Endothelial cell of hepatic sinusoid (primary cell): ENCODE measurements around the gene MARCHF6.
"Not testable (repeated sequence)": the region's sequence is repeated elsewhere in the genome, so short reads cannot be mapped to it uniquely, and the experiment has no call there.

Experiments
- in situ Hi-C: cut with HindIII; loops from 2 replicates; pipeline ENCODE4 v1.10.0; 2017; ENCODE audit warnings: low sequenced_read_pairs

The MARCHF6 gene

GRCh38 chr5:10374046-10375022 lies 20.8 kb downstream of the MARCHF6 start:
- in situ Hi-C loops = no loop called here

GRCh38 chr5:10375146-10375545 lies 21.7 kb downstream of the MARCHF6 start:
- in situ Hi-C loops = not testable (repeated sequence)

DNA sequence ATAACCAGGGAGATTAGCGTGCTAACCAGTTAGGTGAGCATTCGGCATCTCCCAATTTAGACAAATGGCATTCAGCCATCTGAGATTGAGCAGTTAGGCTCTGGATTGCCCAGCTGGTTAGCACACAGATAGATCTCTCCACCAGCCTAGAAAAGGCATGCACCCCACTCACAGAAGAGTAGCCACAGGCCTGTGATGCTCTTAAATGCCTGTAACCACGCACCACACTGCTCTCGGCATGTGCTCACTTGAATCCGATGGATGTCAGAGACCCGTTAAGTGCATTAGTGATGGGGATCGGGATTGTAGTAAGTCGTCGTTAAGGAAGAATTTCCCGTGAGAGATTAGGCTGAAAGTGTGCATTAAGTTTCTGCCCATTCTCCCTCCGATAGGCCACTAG lies 23.0 kb downstream of the MARCHF6 start:
- in situ Hi-C loops = no loop called here

DNA sequence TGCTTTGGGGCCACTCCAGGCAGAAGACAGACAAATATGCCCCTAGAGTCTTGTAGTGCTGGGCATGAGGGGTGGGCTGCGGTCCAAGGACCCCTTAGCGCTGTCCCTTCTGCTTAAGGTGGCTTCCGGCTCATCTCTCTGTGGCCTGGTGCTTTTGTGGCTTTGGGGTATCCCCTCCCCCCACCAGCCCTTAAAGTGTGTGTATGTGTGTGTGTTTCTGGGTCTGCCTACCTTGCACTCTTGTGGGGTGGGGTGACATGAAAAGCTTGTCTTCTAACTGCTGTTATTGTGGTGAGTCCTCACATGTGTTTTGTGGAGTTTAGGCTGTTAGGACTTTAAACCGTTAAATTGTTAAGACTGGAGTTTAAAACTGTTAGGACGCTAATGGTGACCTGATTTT lies 23.6 kb downstream of the MARCHF6 start:
- in situ Hi-C loops = no loop called here

GRCh38 chr5:10381803-10382202 lies 28.3 kb downstream of the MARCHF6 start:
- in situ Hi-C loops = no loop called here

GRCh38 chr5:10384483-10384882 lies 31.0 kb downstream of the MARCHF6 start:
- in situ Hi-C loops = no loop called here

DNA sequence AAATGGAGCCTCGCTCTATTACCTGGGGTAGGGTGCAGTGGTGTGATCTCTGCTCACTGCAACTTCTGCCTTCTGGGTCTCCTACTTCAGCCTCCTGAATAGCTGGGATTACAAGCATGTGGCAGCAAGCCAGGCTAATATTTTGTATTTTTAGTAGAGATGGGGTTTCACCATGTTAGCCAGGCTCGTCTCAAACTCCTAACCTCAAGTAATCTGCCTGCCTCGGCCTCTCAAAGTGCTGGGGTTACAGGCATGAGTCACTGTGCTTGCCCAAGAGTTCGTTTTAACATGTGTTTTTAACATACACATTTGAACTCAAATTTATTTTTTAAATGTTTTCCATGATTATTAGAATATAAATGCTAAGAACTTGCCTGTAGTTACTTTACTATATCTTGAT lies 34.2 kb downstream of the MARCHF6 start:
- in situ Hi-C loops = no loop called here

GRCh38 chr5:10391130-10391529 lies 37.6 kb downstream of the MARCHF6 start:
- in situ Hi-C loops = no loop called here

GRCh38 chr5:10392567-10393328 lies 39.3 kb downstream of the MARCHF6 start:
- in situ Hi-C loops = not testable (repeated sequence)

DNA sequence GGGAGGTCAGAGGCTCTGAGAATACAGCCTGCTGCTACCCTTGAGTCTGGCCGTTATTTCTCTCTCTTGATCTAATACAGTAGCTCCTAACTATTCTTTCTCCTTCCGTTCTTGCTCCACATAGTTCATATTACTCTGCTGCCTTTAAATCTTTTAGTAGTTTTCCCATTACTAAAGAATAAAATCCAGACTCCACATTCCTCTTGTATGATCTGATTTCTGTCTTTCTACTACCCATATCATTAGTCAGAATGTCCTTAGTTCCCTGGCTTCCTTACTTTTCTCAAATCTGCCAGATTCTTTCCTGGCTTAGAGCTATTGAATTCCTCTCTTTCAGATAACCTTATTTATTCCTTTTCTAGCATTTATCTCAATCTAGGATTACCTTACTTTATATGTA lies 40.0 kb downstream of the MARCHF6 start:
- in situ Hi-C loops = no loop called here

DNA sequence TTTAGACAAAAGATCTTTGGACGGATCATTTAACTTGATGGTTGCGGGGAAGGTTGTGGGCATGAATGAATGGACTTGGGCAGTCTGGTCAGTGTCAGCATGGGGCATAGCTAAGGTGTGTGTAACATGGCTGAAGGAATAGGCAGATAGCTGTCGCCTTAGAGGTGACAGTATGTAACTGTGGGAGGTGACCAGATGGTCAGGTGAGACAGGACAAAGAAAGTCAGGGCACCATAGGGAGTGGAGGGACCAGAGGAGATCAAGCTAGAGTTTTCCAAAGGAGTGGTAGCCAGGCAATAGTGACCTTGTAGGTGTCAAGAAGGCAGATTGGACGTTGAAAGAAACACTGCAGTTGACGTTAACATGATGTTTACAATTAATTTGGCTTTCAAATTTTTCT lies 43.1 kb downstream of the MARCHF6 start:
- in situ Hi-C loops = no loop called here

GRCh38 chr5:10399839-10400238 lies 46.3 kb downstream of the MARCHF6 start:
- in situ Hi-C loops = no loop called here

DNA sequence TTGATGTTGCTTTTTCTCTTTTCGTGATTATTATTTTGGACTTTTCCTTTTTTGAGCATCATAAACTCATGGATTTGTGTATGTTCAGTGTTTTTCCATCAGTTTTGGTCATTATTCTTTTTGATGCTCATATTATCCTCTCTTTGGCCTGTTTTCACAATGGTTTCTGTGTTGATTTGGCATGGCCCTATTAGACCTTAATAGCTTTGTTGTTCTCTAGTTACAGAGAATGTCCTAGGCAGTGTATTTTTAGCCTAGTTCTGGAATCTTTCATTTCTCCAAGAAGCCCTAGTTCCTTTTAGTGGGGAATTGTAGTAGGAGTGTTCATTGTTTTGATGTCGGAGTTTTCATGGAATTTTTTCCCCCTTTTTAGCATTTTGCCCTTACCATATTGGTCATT lies 46.9 kb downstream of the MARCHF6 start:
- in situ Hi-C loops = no loop called here

DNA sequence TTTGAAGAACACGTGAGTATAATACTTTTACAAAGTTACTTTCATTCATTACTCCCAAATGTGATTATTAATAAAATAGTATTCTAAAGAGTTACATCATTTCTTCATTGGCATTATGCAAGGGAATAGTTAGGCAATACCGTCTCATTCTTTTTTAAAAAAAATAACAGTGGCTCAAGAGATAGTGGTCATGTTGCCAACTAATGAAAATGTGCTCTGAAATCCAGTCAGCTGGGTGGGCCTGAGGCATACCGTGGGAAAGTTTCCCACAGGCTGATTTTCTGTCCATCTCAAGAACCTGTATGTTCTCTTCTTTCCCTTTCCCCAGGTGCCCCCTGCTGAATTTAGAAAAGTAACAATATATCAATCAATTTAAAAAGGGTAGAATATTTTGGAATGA lies 47.3 kb downstream of the MARCHF6 start:
- in situ Hi-C loops = no loop called here

DNA sequence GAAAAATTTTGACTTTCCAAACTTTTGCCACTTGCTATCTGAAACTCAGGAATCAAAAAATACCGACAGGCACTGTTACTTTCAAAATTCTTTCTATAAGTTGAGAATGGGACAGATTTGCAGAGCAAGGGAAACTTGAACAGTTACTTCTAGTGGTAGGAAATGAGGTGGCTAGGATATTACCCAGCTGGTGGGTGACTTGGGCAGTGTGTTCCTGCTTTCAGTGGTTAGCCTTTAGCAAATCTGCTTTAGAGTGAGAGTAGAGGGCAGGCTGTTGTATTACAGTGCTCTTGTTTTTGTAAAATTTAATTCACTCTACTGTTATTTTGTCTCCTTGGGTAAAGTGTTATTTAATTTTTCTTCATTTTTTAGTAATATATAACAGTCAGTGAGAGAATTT lies 48.0 kb downstream of the MARCHF6 start:
- in situ Hi-C loops = no loop called here
